Epithelial cell of proximal tubule (primary cell): ENCODE data around the gene TAF11. TPM values are rescaled to one million over a fixed set of nuclear protein-coding genes. Genes with fewer than 3 reads are reported as not detected.
"Not testable (repeated sequence)": the region's sequence is repeated elsewhere in the genome, so short reads cannot be mapped to it uniquely, and the experiment has no call there.

Source experiments
- DNase-seq: peaks from one replicate; pipeline ENCODE4 v3.0.0-alpha.2; 2011; ENCODE audit warnings: low read depth
- H3K4me3 ChIP-seq: 2 replicates; pipeline ENCODE4 v1.5.1; 2011; ENCODE audit warnings: low read depth, mild to moderate bottlenecking, low read length
- CTCF ChIP-seq: conservative IDR thresholded peaks from 2 replicates; pipeline ENCODE4 v1.5.1; 2012; ENCODE audit warnings: low read depth, mild to moderate bottlenecking, low read length
- total RNA-seq: library from RNA; depleted of rRNA; stranded (reverse); fragments of >200 nt; gene quantifications from 2 replicates; pipeline ENCODE4 v1.2.3, GENCODE V29; 2015

Gene TAF11
- total RNA-seq, 1 donor from 2014 or later = 21.7 TPM

- H3K4me3 ChIP-seq = no peak overlapping the region
- DNase-seq = no peak
- TF ChIP-seq CTCF = no peak
Measured at GRCh38 chr6:34894693-34895092, 6.9 kb upstream of the TAF11 start.

GRCh38 chr6:34891296-34891695, 3.5 kb upstream of the TAF11 start:
- no peak for TF ChIP-seq CTCF
- no peak for DNase-seq
- H3K4me3 ChIP-seq = no peak overlapping the region

GRCh38 chr6:34890533-34890925, 2.7 kb upstream of the TAF11 start:
- no peak for TF ChIP-seq CTCF
- H3K4me3 ChIP-seq = peak overlapping the region; percentile 81
- DNase-seq = no peak

GRCh38 chr6:34888874-34889555, 1.2 kb upstream of the TAF11 start, which contains the start of gene ANKS1A:
Gene ANKS1A (plus strand): TSS chr6:34889255. CDS start chr6:34889403, 148 bp downstream.
- peak within 1 kb of the TSS; percentile 81 for H3K4me3 ChIP-seq
- TF ChIP-seq CTCF = no peak
- no peak for DNase-seq

- TF ChIP-seq CTCF = no peak
- H3K4me3 ChIP-seq = peak overlapping the region; percentile 81
- DNase-seq = no peak
Measured at GRCh38 chr6:34888514-34888856, 643 bp upstream of the TAF11 start.

- not testable (repeated sequence) for DNase-seq, H3K4me3 ChIP-seq
Measured at GRCh38 chr6:34885837-34886236, 2.0 kb downstream of the TAF11 start.

- no peak overlapping the region for H3K4me3 ChIP-seq
- no peak for DNase-seq
- no peak for TF ChIP-seq CTCF
Measured at GRCh38 chr6:34884996-34885395, 2.8 kb downstream of the TAF11 start.

- DNase-seq, H3K4me3 ChIP-seq: not testable (repeated sequence)
Measured at GRCh38 chr6:34884073-34884472, 3.8 kb downstream of the TAF11 start.
